ENCODE data around the gene STAT1. TPM values are rescaled to one million over a fixed set of nuclear protein-coding genes. Genes with fewer than 3 reads are reported as not detected.

Gene STAT1
- polyA plus RNA-seq, 3 donors: 124 to 140 (median 131) TPM

DNA sequence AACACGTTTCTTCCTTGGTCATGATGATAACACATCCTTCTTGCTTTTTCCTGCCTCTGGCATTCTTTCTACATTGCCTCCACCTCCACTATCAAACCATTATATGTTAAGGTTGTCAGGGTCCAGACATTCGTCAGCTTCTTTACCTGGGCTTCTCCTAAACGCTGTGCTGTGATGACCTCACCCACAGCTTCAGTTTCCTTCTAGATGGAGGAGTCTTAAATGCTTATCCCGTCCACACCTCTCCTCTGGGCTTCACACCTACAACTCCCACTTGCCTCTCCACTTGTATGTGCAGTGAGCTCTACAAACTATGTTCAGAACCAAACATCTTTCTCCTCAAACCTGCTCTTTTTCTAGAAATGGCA is 666 bp upstream of the STAT1 start:
- DNase-seq (ENCODE audit: extremely low read depth in 1 of 11, low read depth in 9 of 11, low spot score in 4 of 11): no peak

DNA sequence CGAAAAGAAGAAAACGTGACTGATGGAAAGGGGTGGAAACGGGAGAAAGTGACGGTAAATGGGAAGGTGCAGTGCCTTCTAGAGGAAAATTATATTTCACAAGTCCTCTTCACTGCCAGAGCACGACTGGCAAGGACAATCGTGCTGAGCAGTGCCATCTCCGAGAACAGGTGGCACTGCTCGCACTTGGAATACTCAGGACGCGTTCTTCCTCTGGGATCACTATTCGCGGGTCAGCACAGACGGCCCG is 364 bp downstream of the STAT1 start:
- peak in 1 of 11 donors; percentile 42 for DNase-seq (ENCODE audit: extremely low read depth in 1 of 11, low read depth in 9 of 11, low spot score in 4 of 11)

DNA sequence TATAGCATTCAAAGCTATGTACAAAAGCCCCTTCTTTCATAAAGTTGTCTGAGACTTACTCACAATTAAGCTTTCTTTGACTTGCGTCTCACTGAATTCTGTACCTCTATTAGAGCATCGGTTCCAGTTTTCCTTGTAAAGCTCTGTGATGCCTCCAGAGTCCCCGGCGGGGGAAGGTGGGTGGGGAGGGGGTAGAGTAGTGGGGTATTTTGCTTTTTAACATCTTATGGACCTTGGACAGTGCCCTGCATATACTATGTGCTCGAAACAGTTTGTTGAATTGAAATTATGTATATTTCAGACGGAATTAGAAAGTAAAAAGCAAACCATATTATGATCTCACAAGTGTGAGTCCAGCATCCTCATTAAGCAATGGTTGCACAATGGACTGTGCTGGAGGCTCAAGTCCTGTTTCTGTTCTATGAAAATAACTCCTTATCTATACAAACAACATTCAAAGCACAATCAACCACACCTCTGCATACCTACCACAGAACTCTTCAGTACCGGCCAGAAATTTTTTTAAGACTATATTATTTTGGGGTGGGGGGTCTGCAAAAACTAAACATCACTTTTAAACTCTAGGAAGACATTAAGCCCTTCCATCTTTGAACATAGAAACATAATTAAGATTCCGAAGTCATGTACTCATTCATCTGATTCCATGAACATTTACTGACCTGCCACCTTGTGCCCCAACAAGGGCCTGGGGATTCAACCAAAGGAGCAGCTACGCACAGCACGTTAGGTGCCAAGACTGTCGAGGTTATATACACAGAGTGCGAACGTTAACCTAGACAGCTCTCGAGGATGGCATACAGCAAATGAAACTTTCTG is 908 bp downstream of the STAT1 start:
- no peak for DNase-seq (ENCODE audit: extremely low read depth in 1 of 11, low read depth in 9 of 11, low spot score in 4 of 11)

DNA sequence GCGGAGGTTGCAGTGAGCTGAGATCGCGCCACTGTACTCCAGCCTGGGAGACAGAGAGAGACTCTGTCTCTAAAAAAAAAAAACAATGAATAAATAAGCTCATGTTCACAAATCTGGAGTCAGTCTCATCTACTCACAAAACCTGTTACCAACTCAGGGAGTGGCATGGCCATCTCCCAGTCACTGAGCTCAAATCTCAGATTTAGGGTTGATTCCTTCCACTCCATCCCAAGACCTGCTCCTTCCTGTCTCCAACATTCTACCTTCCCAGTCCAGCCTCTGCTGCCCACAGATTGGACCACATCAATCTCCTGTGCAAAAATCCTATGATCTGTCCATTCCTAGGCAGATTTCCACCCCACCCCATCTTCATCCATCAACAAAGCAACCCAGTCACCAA is 1.6 kb downstream of the STAT1 start:
- DNase-seq (ENCODE audit: extremely low read depth in 1 of 11, low read depth in 9 of 11, low spot score in 4 of 11): no peak

DNA sequence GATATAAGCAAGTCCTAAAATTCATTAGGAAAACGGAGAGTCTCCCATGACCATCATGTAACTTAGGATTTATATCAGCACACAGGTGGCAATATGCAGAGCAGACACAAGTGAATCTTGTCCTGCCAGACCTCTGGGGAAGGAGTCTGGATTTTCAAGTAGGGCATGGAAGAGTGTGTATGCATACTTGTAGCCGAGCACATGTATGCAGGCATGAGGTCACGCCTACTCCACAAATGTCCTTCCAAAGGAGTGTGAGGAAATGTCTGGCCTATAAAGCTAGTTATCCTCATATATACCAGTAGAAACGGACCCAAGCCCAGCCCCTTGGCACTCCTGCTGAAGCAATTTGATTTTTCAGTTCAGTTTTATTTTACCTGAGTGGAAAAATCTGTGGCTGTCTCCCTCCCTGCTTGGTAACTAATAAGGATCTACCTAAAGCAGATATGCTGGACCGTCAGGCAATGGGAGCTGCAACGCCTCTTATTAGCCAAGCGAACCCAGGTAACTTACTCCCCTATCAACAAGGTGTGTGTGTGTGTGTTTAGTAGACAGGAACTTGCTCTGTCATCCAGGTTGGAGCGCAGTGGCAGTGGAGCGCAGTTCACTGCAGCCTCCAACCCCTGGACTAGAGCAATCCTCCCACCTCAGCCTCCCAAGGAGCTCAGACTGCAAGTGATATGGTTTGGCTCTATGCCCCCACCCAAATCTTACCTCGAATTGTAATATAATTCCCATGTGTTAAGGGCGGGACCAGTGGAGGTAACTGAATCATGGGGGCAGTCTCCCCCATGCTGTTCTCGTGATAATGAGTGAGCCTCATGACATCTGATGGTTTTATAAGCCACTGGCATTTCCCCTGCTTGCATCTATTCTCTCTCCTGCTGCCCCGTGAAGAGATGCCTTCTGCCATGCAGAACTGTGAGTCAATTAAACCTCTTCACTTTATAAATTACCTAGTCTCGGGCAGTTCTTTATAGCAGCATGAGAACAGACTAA is 2.8 kb downstream of the STAT1 start:
- DNase-seq (ENCODE audit: extremely low read depth in 1 of 11, low read depth in 9 of 11, low spot score in 4 of 11): no peak

DNA sequence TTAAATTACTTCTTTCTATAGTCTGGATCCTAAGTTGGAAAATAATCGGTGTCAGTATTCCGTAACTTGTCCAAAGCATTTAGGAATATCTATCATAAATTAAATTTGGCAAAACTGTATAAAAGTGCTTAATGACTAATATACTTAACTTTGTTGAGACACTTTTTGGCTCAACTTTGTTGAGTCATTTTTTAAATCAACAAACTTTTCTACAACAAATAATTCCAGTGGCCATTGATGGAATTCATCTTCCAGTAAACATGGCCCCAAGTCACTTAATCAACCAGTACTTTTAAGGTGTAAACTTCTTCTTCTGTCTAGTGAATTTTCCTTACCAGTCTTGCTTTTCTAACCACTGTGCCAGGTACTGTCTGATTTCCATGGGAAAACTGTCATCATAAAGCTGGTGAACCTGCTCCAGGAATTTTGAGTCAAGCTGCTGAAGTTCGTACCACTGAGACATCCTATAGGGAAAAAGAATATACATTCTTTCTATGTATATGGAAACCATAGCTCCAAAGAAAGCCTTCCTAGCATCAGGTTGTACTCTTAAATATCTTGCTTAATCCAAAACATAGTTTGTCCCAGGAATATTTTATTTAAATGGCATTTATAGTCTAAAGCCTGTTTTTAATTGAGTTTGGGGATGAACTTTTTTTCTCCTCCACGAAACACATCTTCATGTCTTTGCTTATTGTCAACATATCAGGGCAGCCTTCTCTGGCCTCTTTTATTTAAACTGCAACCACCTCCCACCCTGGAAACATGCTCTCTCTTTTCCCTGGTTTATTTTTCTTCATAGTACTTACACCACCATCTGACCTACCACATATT is 4.2 kb downstream of the STAT1 start:
- DNase-seq (ENCODE audit: extremely low read depth in 1 of 11, low read depth in 9 of 11, low spot score in 4 of 11): no peak

DNA sequence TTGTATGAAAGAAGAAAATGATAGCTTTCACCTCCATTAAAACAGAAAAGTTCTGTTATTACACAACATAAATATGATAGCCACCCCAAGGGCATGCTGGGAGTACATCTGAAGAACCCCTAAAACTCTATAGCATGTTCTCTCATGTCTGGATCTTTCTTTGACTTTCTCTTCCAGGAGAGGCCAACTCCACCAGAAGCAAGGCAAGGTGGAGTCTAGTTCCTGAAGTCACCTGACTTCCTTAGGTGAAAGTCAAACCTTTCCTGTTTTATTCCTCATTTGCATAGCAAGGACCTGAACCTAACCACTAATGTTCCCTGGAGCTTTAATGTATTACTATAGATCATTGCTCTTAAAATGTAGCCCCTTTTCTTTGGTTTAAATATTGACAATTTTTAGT is 5.7 kb downstream of the STAT1 start:
- no peak for DNase-seq (ENCODE audit: extremely low read depth in 1 of 11, low read depth in 9 of 11, low spot score in 4 of 11)

DNA sequence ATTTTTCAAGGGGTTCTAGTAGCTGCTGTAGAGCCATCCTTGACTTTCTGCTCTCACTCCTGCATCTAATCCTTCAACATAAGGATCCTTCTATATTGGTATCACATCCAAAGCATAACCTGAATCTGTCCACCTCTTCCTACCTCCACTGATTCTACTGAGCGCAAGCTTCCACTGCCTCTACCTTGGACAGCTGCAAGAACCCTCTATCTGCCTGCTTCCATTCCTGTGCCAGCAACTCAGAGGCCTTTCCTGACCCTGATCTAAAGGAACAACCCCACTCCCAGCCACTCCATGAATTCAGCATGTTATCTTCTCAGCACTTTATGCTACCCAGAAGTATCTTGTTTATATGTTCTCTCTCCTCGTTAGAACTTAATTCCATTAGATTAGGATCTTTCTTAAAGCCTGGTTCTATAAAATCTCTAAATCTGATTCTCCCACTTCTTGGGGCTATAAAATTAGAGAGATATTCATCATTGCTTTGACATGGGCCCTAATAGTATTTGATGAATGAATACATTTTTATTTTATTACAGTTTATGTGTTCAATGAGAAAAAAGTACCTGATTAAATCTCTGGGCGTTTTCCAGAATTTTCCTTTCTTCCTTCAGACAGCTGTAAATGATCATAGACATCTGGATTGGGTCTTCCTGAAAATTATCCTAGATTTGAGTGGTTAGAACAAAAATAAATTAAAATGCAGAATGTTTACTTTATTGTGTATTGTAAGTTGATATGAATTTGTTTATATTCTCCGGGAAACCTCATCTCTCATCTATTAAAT is 6.8 kb downstream of the STAT1 start:
- no peak for DNase-seq (ENCODE audit: extremely low read depth in 1 of 11, low read depth in 9 of 11, low spot score in 4 of 11)

DNA sequence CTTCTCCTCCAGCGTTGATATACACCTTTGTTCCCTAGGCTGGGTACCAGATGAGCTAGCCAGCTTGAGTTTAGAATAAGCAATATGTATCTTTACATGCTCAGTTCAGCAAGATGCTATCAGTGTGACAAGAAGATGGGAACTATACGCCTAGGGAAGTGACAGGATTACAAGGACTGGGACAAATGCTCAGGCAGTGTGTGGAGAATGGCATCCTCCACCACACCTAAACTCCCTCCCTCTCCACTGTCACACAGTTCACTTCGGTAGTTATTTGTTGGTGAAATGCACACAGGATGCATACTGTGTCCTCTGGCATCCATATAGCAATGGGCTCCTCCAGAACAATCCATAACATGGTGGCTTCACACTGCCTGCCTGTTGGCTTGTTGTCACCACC is 7.7 kb downstream of the STAT1 start:
- no peak for DNase-seq (ENCODE audit: extremely low read depth in 1 of 11, low read depth in 9 of 11, low spot score in 4 of 11)

DNA sequence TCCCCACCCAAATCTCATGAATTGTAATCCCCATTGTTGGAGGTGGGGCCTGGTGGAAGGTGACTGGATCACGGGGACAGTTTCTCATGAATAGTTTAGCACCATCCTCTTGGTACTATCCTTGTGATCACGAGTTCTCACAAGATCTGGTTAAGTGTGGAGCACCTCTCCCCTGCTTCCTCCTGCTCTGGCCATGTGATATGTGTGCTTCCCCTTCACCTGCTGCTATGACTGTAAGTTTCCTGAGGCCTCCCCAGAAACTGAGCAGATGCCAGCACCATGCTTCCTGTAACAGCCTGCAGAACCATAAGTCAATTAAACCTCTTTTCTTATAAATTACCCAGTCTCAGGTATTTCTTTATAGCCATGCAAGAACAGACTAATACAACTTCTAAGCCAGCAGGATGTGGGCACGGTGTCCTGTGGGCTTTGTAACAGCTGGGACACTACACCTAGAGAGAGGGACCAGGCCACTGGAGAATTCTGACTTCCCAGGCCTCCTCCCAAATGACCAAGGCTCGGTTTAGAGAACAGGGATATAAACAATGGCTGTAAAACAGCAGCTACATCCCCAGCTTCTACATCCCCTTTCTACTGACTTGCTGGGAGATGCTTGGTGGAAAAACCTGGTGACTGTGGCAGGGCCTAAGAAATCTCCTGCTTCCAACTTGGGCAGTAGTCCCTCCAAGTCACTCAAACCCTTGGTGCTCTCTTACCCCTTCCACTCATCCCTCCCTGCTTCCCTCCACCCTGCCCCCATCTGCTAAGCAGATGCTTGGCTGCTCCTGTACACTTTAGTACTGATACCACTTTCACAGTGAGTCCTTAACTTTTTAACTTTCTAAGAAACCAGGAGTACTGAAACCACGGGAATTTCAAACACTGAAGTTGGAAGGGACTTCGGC is 10.3 kb downstream of the STAT1 start:
- no peak for DNase-seq (ENCODE audit: extremely low read depth in 1 of 11, low read depth in 9 of 11, low spot score in 4 of 11)

DNA sequence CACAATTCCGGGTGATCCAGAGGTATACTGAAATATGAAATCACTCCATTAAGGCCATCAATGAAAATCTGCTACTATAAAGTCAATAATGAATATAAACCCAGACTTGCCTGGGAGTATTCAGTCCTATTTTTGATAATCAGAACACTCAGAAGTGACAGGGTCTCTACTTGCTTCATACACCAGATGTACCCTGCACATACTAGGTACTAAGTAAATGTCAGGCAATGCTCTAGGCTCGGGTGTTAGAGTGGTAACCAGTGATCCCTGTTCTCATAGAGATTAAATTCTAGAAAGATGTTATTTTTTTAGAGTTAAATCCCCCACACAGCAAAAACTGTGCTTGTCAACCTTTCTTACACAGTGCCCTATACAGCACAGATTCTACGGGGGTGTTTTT is 12.3 kb downstream of the STAT1 start:
- no peak for DNase-seq (ENCODE audit: extremely low read depth in 1 of 11, low read depth in 9 of 11, low spot score in 4 of 11)

DNA sequence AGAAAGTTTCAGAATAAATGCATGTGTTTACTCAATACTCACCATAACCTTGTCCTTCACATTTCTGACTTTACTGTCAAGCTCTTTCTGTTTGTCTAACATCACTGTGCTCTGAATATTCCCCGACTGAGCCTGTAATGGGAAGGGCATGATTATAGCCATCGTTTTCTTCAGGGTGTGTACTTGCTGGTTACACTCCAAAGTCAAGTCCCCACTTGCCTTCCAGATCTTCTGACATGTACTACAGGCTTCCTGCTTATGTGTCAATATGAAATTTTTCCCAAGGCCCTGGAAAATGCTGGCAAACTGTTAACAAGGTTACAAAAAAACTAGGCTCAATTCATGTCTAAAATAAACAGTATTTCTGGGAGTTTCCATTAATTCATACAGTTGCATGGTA is 12.9 kb downstream of the STAT1 start:
- no peak for DNase-seq (ENCODE audit: extremely low read depth in 1 of 11, low read depth in 9 of 11, low spot score in 4 of 11)

DNA sequence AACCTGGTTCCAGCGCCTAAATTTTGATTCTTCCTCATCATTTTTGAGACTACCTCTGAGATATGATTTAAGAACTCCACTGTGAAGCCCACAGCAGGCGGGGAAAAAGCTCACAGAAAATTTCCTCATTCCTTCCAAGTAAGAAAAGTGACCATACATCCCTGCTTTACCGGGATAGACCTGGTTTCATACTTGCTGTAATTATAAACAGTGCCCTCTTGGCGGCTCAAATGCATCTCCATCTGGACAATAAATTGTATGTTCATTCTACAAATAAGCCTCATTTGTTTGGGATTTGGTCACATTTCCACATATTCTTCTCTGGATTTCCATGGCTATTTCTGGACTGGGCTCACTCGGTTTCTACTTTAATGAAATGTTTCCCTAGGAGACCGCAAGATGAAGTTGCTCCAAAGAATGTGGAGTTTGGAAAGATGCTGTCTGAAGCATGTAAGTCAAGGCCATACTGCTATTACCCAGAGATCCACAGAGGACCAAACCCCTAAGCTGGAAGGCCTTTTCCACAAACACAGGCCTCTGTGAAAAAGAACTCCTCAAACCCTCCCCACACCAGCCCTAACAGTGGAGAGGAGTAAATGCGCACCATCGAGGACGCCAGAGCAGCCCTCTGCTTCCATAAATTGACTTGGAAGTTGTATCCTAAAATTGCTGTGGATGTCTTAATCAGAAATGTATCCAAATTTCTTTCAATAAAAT is 13.9 kb downstream of the STAT1 start:
- no peak for DNase-seq (ENCODE audit: extremely low read depth in 1 of 11, low read depth in 9 of 11, low spot score in 4 of 11)

DNA sequence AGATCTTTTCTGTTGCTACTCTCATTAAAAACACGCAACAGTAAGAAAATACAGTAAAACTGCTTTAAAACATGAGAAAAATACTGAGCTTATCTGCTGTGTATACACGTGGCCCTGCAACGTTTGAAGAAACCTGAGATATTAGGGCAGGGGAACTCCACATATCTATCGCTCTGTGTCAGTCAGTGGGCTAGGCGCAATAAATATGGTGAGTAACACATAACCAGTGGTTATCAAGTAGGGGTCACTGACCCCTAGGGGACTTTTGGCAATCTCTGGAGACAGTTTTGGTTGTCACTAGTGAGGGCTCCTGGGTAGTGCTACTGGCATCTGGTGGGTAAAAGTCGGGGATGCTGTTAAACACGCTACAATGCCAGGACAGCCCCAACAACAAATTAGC is 14.9 kb downstream of the STAT1 start:
- DNase-seq (ENCODE audit: extremely low read depth in 1 of 11, low read depth in 9 of 11, low spot score in 4 of 11): no peak

DNA sequence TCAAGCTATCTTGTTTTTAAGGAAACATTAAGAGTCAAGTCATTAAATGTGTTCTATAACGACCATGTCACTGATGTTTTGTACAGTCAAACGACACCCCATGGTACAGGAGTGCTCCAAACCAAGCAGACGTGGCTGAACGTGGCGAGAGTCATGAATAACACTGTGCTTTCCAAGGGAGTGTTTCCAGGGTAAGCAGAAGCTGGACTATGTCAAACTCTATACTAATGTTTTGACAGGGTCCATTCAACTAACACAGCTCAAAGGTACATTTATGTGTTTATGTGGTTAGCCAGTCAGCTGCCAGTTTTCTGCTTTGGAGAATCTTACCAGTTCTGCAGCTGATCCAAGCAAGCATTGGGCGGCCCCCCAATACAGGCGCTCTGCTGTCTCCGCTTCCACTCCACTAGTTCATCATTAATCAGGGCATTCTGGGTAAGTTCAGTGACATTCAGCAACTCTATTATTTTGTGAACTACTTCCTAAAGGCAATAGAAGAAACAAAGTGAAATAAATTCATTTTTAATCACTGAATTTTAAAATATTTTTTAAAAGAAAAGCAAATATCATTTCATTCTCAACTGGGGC is 16.4 kb downstream of the STAT1 start:
- DNase-seq (ENCODE audit: extremely low read depth in 1 of 11, low read depth in 9 of 11, low spot score in 4 of 11): no peak

DNA sequence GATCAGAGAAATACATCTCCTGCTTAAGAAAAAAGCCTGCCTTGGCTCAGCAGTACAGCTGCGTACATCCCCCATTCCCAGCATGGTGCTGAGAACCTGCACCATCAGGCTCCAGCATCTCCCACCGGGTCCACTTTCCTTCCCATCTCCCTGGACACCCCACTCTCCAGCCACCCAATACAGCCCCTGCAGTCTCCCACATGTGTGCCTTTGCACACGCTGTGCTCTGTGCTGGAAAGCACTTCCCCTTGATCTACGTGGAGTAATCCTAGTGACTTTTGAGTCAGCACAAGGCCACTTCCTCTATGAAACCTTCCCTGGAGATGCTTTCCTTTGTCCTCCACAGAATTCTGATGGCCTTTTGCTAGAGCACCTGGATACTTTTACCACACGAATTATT is 17.0 kb downstream of the STAT1 start:
- no peak for DNase-seq (ENCODE audit: extremely low read depth in 1 of 11, low read depth in 9 of 11, low spot score in 4 of 11)

Measured in renal cortex interstitium (tissue), 11 donors.